ENCODE measurements around the gene SDC3. TPM values are rescaled to one million over a fixed set of nuclear protein-coding genes. Genes with fewer than 3 reads are reported as not detected.

Gene SDC3
- total and polyA plus RNA-seq, 4 donors: 3.3 to 27.5 (median 16.6) TPM

GRCh38 chr1:30912913-30913652 is 4.5 kb upstream of the SDC3 start:
- TF ChIP-seq YY1 (IDR thresholded peaks at IDR 0.05) (peak; percentile 13), CTCF (IDR thresholded peaks at IDR 0.05; ENCODE audit: low read depth, low read length, missing input control) (no peak), NR2F2 (IDR thresholded peaks at IDR 0.05) (no peak), MAX (IDR thresholded peaks at IDR 0.05) (no peak), GABPA (IDR thresholded peaks at IDR 0.05 in 1 of 2, conservative IDR thresholded peaks at IDR 0.05 in 1 of 2) (no peak), EGR1 (IDR thresholded peaks at IDR 0.05; ENCODE audit: low read depth in 2 of 2) (no peak), REST (IDR thresholded peaks at IDR 0.05) (no peak), ATF3 (IDR thresholded peaks at IDR 0.05) (no peak), TAF1 (conservative IDR thresholded peaks at IDR 0.05) (no peak), JUND (IDR thresholded peaks at IDR 0.05) (no peak), HNF4A (conservative IDR thresholded peaks at IDR 0.05) (no peak), SP1 (IDR thresholded peaks at IDR 0.05) (peak; percentile 26), RAD21 (IDR thresholded peaks at IDR 0.05) (no peak), FOXA2 (IDR thresholded peaks at IDR 0.05) (no peak), FOXA1 (IDR thresholded peaks at IDR 0.05) (no peak), RXRA (IDR thresholded peaks at IDR 0.05) (peak; percentile 38 to 39), ZBTB33 (IDR thresholded peaks at IDR 0.05) (no peak), HNF4G (IDR thresholded peaks at IDR 0.05) (no peak)
- H3K4me3 ChIP-seq (ENCODE audit: low read depth in 1 of 3, low read length in 3 of 3): no peak overlapping the region
- WGBS: 75% methylated on average over 10 of the region's 10 CpGs
- H3K4me1 ChIP-seq (ENCODE audit: control insufficient read depth in 4 of 4, insufficient read depth in 4 of 4, low read length in 3 of 4): peaks cover 0 to 8% (median 1%) of the 10 kb centered on the region in 4 donors
- no peaks in the 10 kb centered on the region for H3K9me3 ChIP-seq (ENCODE audit: control insufficient read depth in 4 of 4, low read length in 3 of 4)
- no peaks in the 10 kb centered on the region for H3K27me3 ChIP-seq (ENCODE audit: control insufficient read depth in 4 of 4, insufficient read depth in 4 of 4, low read length in 3 of 4)
- DNase-seq (ENCODE audit: low spot score): no peak
- peak overlapping the region; percentile 42 to 44 for H3K27ac ChIP-seq (ENCODE audit: low read depth in 1 of 2, low read length in 2 of 2)
- no peaks in the 10 kb centered on the region for H3K36me3 ChIP-seq (ENCODE audit: control insufficient read depth in 4 of 4, insufficient read depth in 3 of 4, low read depth in 1 of 4, low read length in 3 of 4)
- no peak overlapping the region for H3K9ac ChIP-seq (ENCODE audit: low read depth in 1 of 2, low read length in 2 of 2)

Data from liver (tissue), 9 donors.